Fibroblast of skin of right quadriceps (primary cell): Measurements from ENCODE around the gene GAD2.
"Not testable (repeated sequence)": the region's sequence is repeated elsewhere in the genome, so short reads cannot be mapped to it uniquely, and the experiment has no call there.

Source experiments
- DNase-seq: peaks from one replicate; pipeline ENCODE4 v3.0.0-alpha.2; 2013

GAD2 gene

GRCh38 chr10:26326851-26327250 is 110.3 kb downstream of the GAD2 start:
- no peak for DNase-seq

GRCh38 chr10:26327811-26328210 is 111.2 kb downstream of the GAD2 start:
- DNase-seq = no peak

GRCh38 chr10:26331371-26331770 is 114.8 kb downstream of the GAD2 start:
- DNase-seq = peak; percentile 3

- no peak for DNase-seq
Measured at GRCh38 chr10:26334232-26334931, 117.8 kb downstream of the GAD2 start.

GRCh38 chr10:26334932-26335573 is 118.5 kb downstream of the GAD2 start:
- peak; percentile 46 for DNase-seq

GRCh38 chr10:26335574-26336093 is 119.1 kb downstream of the GAD2 start:
- DNase-seq = no peak

- no peak for DNase-seq
Measured at GRCh38 chr10:26336979-26337378, 120.4 kb downstream of the GAD2 start.

- DNase-seq = no peak
Measured at GRCh38 chr10:26341701-26342100, 125.1 kb downstream of the GAD2 start.

GRCh38 chr10:26348821-26349417 is 132.3 kb downstream of the GAD2 start:
- not testable (repeated sequence) for DNase-seq
